GM21529 (cell line): ENCODE data around the gene EPN2.
A peak's percentile ranks its signal among the peaks of the same experiment; 100 is the strongest.
"Not testable (repeated sequence)": the region's sequence is repeated elsewhere in the genome, so short reads cannot be mapped to it uniquely, and the experiment has no call there.

Experiments used
- ATAC-seq: cut with Tn5 transposase; IDR thresholded peaks from one replicate; pipeline ENCODE4 v1.9.1; 2021; ENCODE audit not compliant: unreplicated experiment

The EPN2 gene

DNA sequence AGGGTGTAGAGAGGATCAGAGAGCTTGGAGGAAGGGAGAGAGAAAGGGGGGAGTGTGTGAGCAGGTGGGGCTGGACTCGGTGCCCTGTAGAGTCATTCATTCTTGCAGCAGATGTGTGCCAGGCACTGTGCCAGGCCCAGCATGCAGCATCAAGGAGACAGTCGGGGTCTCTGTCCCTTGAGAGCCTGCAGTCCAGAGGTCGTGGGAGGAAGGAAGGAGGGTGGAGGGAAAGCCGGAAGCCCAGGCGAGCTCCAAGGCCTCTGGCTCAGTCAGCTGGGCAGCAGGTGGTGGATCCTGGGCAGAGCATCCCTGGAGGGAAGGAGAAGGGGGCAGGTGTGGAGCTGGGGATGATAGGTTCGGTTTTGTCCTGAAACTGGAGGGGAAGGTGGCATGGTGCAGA lies 27.5 kb downstream of the EPN2 start:
- ATAC-seq: no peak

DNA sequence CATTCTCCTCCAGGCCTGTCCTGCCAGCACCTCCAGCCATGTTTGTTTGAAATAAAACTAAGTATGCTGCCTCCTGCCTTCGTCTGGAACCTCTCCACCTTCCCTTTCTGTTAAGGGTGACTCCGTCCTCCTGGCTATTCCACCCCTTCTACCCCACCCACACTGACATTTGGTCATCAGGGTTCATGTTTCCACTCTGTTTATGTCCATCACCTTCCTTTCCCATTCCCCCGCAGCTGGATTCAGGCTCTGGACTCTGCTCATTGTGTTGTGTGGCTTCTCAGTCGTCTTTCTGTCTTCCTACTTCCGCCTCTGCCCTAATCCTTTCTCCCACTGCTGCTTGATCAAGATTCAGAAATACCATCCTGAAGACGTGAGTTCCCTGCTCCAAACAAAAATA lies 28.6 kb downstream of the EPN2 start:
- no peak for ATAC-seq

DNA sequence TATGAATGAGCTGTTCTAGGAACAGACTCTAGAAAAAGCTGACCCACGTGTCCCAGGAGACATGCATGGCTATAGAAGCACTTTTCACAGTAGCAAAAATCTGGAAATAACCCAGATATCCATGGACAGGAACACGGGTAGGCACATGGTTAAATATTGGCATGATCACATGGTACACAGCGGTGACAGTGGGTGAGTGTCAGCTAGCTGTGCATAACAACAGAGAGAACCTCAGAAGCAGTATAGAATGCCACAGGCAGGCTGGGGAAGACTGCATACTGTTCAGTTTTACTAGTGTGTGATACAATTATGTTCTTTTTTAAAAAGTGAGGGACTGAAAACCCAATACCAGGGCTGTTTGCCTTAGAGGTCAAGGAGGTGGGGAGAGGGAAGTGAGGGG lies 31.4 kb downstream of the EPN2 start:
- ATAC-seq: no peak

DNA sequence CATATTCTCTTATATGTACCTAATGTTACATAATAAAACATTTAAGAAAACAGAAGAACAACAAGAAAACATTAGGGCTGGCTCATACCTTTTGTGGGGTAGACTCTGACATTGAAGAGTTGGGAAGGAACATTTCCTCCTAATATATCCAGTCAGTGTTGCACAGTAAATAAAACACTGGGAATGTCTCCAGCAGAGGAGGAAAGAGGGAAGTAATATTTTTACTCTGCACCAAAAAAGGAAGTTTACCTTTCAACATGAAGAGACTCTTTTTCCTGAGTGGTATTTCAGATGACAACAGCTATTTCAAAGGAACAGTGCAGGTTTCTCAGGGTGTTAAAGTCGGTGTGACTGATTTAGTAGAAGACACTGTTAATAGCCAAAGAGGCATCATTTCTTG lies 31.9 kb downstream of the EPN2 start:
- ATAC-seq: no peak

DNA sequence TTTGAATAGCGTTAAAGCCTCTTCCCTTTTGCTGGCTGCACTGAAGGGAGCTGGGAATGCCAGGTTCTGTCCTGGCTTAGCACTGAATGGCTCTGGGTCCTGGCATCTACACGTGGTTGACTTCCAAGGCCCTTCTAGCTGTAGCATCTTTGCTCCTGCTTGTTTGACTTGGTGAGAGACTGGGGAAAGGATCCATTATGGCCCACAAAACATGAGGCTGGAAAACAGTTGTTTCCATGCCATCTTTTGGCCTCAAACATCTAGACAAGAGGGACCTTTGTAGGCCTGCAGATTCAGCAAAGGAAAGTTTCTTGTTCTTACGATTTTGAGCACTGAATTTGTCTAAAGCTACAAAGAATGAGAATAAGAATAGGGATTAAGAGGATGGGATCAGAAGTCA lies 32.5 kb downstream of the EPN2 start:
- no peak for ATAC-seq

DNA sequence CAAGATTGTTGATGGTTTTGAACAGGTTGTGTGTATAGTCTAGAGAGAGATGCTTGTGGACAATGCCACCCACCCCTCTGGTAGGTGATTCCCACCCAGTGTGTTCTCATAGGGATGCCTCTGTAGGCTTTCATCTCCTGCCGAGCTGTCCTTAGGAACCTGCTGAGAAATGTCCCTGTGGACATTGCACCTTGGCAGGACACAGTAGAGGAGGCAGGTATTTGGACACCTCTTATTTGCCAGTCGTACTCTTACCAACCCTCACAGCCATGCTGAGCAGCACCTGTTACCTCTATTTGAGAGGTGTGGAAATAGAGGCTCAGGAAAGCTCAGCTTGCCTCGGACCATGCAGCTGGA lies 33.2 kb downstream of the EPN2 start:
- ATAC-seq: no peak

DNA sequence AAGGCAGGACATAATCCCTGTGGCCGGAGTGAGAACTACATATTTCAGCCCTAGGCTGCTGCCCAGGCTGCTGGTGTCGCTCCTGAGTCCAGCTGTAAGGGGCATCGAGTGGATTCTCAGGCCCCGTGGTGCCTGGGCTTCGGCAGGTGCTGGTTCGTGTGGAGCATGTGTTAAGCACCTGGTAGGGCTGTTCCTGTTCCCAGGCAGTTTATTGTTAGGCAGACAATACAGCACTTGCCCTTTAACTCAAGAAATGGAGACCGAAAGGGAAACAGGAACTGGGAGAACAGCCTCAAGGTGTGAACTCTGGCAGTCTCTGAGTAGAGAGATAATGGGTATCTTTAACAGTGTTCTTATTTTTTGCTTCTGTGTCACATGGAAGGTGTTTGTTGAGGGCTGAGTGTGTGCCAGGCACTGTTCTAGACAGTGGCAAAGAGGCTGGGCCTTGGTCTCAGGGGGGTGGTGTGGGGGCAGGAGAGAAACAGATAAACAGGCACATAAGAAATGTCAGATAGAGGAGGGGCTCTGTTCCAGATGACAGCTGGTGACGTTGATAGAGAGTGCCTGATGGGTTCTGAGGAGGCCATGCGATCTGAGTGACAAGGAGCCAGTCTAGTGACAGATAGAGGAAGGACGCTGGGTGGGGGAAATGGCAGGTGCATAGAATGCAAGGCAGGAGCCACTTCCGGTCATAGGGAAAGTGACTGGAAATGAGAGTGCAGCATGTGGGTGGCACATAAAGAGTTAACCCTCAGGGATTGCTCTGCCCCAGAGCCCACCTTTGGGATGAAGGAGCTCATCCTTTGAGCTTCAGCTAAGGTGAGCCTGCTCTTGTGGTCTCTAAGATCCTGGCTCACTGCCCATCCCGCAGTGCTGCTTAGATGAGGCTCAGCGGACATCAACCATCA lies 33.8 kb downstream of the EPN2 start:
- peak; percentile 75 for ATAC-seq

DNA sequence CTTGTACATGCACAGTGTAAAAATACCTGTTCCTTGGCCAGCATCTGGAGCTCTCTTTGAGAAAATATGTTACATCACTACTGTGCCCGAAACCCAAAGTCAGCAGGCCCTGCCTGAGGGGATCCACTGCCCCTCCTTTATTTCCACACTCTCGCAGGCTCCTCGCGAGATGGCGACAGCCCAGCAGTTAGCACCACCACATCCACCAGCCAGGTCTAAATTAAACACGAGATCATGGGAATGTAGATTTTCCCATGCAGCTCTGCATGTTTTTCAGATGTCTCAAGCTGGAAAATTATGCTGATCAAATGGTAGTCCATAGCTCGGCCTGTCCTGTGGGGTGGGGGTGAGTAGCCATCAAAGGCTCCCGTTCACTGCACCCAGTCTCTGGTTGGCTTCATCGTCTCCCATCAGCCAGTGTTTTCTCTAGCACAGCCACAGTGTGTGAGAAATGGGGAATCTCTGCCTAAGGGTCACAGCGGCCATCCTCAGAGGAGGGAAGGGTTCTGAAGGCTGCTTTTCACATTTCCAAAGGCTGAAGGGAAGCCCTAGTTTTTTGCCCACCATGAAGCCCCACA lies 34.7 kb downstream of the EPN2 start:
- no peak for ATAC-seq

DNA sequence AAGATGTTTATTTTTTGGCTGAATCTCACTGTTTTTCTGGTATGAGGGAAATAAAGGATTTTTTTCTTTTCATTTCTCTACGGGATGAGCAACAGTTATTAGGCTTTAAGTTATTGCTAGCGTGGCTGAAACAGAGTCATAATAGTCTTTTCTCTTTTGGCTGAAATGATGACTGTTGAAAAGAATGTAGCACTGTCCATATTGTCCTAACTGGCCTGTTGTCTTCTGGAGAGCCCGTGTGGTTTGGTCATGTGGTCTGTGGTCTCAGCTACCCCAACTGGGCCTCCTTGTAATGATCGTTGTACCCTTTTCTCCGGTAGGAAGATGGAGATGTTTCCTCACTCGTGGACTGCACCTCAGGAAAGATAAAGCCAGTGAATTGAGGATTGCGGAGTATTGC lies 36.6 kb downstream of the EPN2 start:
- no peak for ATAC-seq

DNA sequence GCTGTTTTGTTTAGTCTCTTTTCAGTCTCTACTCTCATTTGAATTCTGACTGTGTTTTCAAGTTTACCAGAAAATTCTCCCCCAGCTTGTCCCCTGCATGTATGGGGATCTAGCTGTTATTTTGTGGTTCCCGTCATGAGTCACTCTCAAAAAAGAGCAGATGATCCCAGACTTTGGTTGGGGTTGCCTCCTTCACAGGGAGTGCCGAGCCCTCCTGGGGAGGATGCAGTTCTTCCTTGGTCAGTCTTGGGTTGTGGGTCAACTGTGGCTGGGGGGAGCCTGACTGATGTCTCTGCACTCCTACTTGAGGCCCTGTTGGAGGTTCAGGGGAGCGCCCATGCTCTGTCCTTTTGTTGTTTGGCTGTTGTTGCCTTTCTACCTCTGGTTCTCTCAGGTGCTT lies 37.7 kb downstream of the EPN2 start:
- ATAC-seq: no peak

DNA sequence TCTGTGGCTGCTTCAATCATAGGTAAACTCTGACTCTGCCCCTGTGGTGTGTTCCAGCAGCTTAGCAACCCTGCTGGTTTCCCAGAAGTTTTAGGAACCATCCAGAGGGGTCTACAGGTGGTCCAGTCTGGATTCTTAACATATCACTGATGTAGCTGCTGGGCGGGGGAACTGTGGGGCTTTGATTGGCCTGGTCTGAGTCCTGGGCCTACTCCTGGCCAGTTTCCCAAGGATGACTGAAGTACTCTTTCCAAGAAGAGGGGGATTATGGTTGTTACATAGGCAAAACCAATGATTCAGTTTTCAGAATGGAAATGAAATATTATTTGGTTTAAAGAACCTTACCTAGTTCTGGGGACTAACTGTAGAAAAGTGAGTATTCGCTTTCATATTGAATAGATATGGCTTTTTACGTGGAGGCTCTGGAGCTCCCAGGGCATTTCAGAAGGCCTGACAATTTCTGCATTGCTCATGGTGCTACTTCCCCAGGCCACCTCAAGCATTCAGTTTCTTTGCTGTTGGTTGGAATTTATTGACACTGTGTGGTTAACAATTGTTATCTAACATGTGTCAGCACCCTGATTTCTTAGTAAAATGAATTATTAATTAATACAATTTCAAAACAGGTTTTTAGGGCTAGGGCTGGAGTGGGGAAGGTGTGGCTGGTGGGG lies 38.4 kb downstream of the EPN2 start:
- no peak for ATAC-seq

DNA sequence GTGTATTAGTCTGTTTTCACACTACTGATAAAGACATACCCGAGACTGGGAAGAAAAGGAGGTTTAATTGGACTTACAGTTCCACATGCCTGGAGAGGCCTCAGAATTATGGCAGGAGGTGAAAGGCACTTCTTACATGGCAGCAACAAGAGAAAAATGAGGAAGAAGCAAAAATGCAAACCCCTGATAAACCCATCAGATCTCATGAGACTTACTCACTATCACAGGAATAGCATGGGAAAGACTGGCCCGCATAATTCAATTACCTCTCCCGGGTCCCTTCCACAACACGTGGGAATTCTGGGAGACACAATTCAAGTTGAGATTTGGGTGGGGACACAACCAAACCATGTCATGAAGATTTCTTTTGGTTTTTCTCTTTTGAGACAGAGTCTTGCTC lies 41.1 kb downstream of the EPN2 start:
- ATAC-seq: not testable (repeated sequence)

DNA sequence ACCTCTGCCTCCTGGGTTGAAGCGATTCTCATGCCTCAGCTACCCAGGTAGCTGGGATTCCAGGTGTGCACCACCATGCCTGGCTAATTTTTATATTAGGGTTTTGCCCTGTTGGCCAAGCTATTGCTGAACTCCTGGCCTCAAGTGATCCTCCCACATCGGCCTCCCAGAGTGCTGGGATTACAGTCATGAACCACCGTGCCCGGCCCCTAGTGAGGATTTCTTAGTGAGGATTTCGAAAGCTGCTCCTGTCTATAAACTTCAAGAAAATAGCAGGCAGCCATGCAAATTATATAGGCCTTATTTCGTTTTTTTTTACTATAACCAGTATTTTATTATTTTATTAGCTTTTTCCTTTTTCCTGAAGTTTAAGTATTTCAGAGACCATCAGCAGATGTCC lies 41.6 kb downstream of the EPN2 start:
- ATAC-seq: no peak

DNA sequence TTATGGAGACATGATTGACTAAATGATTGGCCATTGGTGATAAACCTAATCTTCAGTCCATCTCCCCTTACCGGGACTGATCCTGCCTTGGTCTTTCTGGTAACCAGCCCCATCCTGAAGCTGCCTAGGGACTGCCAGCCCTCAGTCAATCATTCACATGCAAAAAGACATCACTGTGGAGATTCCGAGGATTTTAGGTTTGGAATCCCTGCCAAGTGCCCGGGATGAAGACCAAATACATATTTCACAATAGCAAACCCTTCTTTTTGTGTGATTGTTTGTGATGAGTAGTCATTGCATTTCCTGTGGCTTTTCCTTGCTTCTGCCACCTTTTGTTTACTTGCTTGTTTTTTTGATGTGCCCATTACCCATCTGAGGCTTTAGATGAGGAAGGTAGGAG lies 44.0 kb downstream of the EPN2 start:
- ATAC-seq: no peak

DNA sequence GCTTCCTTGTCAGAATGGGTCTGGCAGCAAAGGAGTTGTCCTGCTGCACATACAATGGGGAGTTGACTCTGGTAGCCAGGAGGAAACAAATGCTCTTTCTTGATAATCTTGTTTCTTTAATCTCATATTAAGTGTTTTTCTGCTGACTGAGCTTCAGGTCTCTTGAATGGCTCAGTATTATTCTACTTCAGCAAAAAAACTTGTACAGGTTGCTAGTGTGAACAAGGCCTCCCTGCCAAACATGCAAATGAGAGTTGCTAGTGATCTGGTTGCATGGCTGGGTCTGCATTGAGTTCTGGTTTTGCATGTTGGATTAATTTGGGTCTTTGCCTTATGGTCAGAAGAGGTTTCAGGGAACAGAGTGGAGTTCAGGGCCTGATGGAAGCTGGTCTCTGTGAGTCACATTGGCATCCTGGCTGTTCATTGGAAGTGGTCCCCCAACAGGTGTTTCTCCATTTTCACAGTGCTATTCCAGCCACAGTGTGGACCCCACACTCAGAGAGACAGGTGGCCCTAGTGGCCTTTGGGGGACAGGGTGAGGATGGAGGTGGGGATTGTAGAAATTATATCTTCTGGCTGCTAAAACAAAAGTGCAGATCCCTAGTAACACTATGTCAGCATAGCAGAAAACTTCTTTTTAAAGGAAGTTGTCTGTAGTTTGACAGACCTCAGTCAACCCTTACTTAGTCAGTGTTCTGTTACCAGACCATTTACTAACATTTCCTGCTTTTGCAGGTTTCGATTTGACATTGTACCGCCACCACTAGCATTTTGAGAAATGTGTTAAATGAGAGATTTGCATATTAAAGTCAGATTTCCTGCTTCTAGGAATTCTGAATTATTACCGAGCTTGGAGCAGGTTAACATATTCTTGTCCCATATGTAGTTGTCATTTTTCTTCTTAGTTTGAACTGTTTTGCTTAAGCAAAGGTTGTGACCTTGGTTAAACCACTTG lies 47.1 kb downstream of the EPN2 start:
- ATAC-seq: peak; percentile 75

DNA sequence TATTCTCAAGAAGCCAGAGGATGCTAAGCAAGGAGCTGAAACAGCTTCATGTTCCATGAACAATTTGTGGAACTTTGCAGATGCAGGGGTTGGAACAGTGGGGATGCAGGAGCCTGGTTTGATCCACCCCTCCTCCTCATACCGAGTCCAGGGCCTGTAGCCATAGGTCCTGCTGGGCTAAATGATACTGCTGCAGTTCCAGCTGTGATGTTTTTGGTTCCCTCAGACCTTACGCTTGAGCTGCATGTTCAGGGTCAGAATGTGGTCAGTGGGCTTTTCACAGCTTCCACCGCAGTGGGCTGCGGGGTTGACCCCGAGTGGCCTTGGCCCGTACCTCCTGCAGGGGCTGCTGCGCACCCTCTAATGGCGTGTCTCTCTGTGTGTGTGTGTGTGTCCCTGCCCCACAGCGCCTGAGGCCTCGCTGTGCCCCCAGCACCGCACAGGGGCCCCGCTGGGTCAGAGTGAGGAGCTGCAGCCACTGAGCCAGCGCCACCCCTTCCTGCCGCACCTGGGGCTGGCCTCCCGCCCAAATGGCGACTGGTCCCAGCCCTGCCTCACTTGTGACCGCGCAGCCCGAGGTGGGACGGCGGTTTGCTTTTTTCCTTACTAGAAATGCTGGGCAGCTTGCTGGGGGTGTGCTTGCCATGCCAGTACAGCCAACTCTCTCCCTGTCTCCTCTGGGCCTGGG lies 48.2 kb downstream of the EPN2 start:
- no peak for ATAC-seq

DNA sequence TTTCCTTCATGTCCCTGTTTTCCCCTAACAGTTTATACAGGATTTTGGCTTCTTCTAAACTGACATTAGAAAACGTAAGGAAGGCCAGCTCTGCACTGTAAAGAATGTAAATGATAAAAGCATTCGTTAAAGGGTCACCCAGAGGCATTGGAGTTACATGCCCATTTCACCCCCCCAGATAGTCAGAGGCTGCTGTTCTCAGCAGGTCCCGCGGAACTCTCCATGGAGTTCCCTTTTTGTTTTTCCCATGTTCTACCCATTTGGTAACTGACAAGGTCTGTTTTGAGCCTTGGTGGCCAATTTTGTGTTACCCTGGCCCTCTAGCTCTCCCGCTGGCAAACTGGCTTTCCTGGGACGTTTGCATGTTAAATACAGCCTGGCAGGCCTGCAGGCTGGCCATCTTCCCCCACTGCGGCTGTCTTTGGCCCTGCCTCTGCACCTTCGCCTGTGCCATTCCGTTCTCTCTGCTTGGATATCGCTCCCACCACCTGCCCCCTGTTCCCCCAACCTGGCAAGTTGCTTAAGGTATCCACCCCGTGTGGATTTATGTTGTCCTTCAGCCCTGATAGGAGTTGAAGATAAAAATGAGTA lies 49.7 kb downstream of the EPN2 start:
- ATAC-seq: no peak

DNA sequence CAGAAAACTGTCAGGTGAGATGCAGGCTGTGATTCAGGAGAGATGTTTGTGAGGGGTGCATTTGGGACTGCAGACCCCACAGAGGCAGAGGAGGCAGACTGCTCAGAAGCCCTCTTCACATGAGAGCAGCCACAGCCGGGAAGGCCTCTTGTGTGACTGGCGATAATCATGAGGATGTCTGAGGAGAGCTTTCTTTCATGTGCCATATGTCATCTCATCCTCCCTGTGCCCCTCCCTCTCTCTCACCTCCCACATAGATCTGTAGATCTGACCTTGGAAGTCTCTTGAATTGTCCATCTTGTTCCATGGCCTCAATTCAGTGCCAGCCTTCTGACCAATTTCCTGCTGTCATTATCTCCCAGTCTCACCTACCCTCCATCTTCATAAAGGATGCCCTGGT lies 50.5 kb downstream of the EPN2 start:
- ATAC-seq: no peak

DNA sequence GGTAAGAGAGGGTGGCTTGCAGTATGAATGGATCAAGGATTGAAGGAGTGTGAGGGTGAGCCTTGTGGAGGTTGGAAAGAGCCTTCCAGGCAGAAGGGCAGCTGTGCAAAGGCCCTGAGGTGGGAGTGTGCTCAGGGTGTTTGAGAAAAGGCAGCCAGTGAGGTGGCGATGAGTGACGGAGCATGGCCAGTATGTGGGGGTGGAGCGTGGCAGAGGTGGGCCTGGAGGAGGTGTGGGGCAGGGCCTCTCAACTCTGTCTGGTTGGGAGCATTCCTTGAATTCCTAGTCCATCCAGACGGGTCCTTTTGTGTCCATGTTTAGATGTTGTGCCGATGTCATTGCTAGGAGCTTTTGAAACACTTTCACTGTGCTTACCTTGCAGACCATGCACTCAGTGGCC lies 51.3 kb downstream of the EPN2 start:
- no peak for ATAC-seq

DNA sequence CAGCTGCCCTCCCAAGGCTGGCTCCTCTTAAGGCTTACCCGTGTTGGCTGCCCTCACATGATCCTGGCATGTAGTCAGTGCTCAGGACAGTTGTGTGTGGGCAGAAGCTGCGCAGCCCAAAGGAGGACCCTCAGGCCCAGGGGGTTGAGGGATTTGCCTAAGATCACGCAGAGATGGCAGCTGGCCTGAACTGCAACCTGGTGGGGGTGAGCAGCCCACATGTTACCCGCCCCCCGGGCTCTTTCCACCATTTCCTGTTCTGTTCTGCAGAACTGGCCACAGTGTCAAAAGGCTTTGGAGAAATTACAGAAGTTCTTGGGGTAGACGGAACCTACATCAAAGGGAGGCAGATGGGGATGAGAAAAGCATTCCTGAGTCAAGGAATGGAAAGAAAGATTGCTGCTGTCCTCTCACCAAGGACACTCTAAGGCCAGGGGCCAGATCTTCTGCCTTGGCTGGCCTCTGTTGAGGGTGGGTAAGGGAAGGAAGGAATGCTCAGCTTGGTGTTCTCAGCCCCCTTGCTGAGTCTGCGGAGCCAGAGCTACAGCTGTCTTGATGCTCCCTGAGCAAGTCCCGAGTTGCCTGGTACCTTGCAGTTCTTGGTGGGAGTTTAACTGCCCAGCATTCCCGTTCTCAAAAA lies 53.0 kb downstream of the EPN2 start:
- ATAC-seq: no peak
